Tibial artery (tissue), 4 donors: ENCODE results near the gene NCAM1.

Experiments
- DNase-seq, 2 donors: peaks; one replicate each; pipeline ENCODE4 v3.0.0-alpha.2; 2019
- H3K27ac ChIP-seq, 2 donors: fragments of 200-600 bp; sonication (generic) in 1 of 2; 1 replicate in 1 of 2; 2 replicates in 1 of 2; pipeline ENCODE4 v1.5.1; 2018 to 2019; ENCODE audit warnings: mild to moderate bottlenecking in 1 of 2
- H3K27me3 ChIP-seq, 2 donors: fragments of 200-600 bp; sonication (generic) in 1 of 2; one replicate each; pipeline versions ENCODE4 v1.5.1 to v1.6.0; 2016 to 2019
- H3K36me3 ChIP-seq, 3 donors: fragments of 200-600 bp; sonication (generic) in 2 of 3; one replicate each; pipeline ENCODE4 v1.5.1; 2016 to 2019; ENCODE audit warnings: mild to moderate bottlenecking in 2 of 3
- H3K4me1 ChIP-seq, 4 donors: fragments of 200-600 bp; sonication (generic) in 2 of 4; 1 replicate in 3 of 4; 2 replicates in 1 of 4; pipeline ENCODE4 v1.5.1; 2016 to 2019
- H3K4me3 ChIP-seq, 2 donors: fragments of 200-600 bp; sonication (generic) in 1 of 2; 1 replicate in 1 of 2; 2 replicates in 1 of 2; pipeline ENCODE4 v1.5.1; 2018 to 2019; ENCODE audit warnings: mild to moderate bottlenecking in 2 of 2
- H3K9me3 ChIP-seq, 3 donors: fragments of 200-600 bp; sonication (generic) in 1 of 3; one replicate each; pipeline ENCODE4 v1.5.1; 2016 to 2019
- intact Hi-C: fragments of 100-400 bp; cut with DNase I; formaldehyde crosslinking; loops from one replicate; pipeline ENCODE4 v1.15.0; 2023; ENCODE audit warnings: low total_unique reads
- TF ChIP-seq, protein P1 (sequence below), 2 experiments: fragments of 200-600 bp in 1 of 2; fragments of 450-650 bp in 1 of 2; IDR thresholded peaks; one replicate each; pipeline ENCODE4 v1.5.1; 2017 to 2019; ENCODE audit warnings: antibody characterized with exemption in 2 of 2, mild to moderate bottlenecking in 1 of 2, moderate library complexity in 1 of 2

Gene NCAM1

GRCh38 chr11:113173126-113173525, 211.9 kb downstream of the NCAM1 start:
- TF ChIP-seq, protein P1, sequence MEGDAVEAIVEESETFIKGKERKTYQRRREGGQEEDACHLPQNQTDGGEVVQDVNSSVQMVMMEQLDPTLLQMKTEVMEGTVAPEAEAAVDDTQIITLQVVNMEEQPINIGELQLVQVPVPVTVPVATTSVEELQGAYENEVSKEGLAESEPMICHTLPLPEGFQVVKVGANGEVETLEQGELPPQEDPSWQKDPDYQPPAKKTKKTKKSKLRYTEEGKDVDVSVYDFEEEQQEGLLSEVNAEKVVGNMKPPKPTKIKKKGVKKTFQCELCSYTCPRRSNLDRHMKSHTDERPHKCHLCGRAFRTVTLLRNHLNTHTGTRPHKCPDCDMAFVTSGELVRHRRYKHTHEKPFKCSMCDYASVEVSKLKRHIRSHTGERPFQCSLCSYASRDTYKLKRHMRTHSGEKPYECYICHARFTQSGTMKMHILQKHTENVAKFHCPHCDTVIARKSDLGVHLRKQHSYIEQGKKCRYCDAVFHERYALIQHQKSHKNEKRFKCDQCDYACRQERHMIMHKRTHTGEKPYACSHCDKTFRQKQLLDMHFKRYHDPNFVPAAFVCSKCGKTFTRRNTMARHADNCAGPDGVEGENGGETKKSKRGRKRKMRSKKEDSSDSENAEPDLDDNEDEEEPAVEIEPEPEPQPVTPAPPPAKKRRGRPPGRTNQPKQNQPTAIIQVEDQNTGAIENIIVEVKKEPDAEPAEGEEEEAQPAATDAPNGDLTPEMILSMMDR (IDR thresholded peaks at IDR 0.05), result no peak
- Histone ChIP-seq H3K9me3 (no peaks in the 10 kb centered on the region), H3K4me1 (no peaks in the 10 kb centered on the region), H3K27me3 (no peaks in the 10 kb centered on the region), H3K4me3 (no peak overlapping the region), H3K36me3 (no peaks in the 10 kb centered on the region), H3K27ac (no peak overlapping the region)
- no peak for DNase-seq
- intact Hi-C loops, result no loop called here

DNA sequence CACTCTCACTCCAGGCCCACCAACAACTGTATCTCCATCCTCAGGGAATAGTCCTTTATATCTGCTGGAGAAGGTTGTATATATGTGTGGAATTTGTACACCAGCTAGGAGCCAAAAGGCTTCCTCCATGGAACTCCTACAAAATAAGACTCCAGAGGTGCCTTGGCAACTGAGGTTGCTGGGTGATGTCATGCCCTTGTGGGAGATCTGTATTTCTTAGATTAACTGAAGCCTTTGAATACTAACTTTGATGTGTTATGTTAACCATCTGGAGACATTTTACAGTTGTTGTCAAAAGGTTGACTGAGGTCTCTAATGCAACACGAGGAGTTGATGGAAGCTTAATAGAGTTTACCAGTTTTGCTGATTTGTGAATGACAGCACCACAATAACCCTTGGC, 213.7 kb downstream of the NCAM1 start:
- Histone ChIP-seq H3K4me1 (no peaks in the 10 kb centered on the region), H3K36me3 (no peaks in the 10 kb centered on the region), H3K27me3 (no peaks in the 10 kb centered on the region), H3K27ac (no peak overlapping the region), H3K4me3 (no peak overlapping the region), H3K9me3 (no peaks in the 10 kb centered on the region)
- intact Hi-C loops, result no loop called here
- no peak for DNase-seq
- TF ChIP-seq, protein P1 (IDR thresholded peaks at IDR 0.05), result no peak

DNA sequence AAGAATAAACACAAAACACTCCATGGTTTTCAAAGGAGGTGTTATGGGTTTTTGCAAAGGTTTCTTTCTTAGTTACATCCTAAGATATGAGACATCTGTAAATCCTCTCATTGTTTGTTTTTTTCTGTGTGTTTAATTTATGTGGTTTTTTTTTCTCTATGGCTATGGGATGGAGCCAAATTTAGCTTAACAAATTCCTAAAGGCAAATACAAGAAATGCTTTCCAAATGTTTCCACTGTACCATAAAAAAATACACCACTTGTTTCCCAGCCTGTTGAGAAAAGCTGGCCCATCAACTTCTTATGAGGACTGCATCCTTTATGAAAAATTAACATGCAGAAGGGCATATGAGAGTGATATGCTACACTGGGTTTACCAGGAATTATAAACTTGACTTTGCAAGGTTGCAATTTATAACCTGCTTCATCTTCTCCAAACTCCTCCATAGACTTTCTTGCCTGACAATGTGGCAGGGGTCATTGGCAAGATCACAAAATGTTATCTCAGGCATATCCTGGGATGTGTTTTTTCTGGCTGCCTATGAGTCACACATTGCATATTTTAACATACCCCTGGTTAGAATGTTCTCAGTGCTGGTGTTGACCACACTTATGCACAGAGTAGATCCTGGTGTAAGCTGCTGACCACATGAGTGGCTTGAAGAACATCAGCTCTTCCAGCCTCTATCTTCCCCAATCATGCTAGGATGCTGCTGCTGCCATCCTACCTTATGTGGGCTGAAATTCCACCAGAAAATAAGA, 215.6 kb downstream of the NCAM1 start:
- no peak overlapping the region for H3K27ac ChIP-seq

DNA sequence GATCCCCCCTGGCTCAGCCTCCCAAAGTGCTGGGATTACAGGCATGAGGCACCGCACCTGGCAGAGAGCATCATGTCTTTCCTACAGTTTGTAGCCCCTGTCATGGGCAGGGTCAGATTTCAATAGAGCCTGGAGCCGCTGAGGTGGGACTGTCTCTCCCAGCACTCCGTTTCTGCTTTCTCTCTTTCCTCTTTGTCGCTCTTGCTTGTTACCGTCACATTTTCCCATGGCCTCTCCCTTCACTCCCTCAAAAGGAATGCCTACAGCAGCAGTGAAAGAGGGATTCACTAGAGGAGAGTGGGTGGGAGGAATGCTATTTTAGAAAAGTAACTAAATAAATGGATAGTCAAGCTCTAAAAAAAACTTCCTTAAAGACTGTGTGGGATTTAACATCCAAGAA, 216.5 kb downstream of the NCAM1 start:
- no peaks in the 10 kb centered on the region for H3K4me1 ChIP-seq
- H3K4me3 ChIP-seq, result no peak overlapping the region
- no peaks in the 10 kb centered on the region for H3K36me3 ChIP-seq
- no peaks in the 10 kb centered on the region for H3K9me3 ChIP-seq
- TF ChIP-seq, protein P1 (IDR thresholded peaks at IDR 0.05), result no peak
- intact Hi-C loops, result no loop called here
- H3K27ac ChIP-seq, result no peak overlapping the region
- DNase-seq, result no peak
- no peaks in the 10 kb centered on the region for H3K27me3 ChIP-seq

More for the DNA sequence above, 215.6 kb downstream of the NCAM1 start:
- TF ChIP-seq, protein P1 (IDR thresholded peaks at IDR 0.05), result no peak
- H3K36me3 ChIP-seq, result no peaks in the 10 kb centered on the region
- DNase-seq, result no peak
- H3K4me3 ChIP-seq, result no peak overlapping the region
- no peaks in the 10 kb centered on the region for H3K4me1 ChIP-seq
- H3K9me3 ChIP-seq, result no peaks in the 10 kb centered on the region
- intact Hi-C loops, result no loop called here
- no peaks in the 10 kb centered on the region for H3K27me3 ChIP-seq

GRCh38 chr11:113178381-113179070, 217.3 kb downstream of the NCAM1 start:
- Histone ChIP-seq H3K4me1 (no peaks in the 10 kb centered on the region), H3K4me3 (no peak overlapping the region), H3K36me3 (no peaks in the 10 kb centered on the region), H3K9me3 (no peaks in the 10 kb centered on the region), H3K27ac (no peak overlapping the region), H3K27me3 (no peaks in the 10 kb centered on the region)
- no peak for DNase-seq
- TF ChIP-seq, protein P1 (IDR thresholded peaks at IDR 0.05), result no peak
- intact Hi-C loops, result no loop called here
